Frontal cortex (tissue), 4 donors: Measurements from ENCODE around the gene MUC2. TPM values are rescaled to one million over a fixed set of nuclear protein-coding genes. Genes with fewer than 3 reads are reported as not detected.

Experiments used
- DNase-seq, 2 donors: peaks; one replicate each; pipeline ENCODE4 v3.0.0; 2012; ENCODE audit warnings: low spot score in 2 of 2
- FAIRE-seq: peaks from 2 replicates; lab custom pipeline; 2012; peaks lifted over from hg19 to GRCh38; lab: Jason Lieb, UNC
- total RNA-seq: library from RNA; depleted of rRNA; stranded (reverse); fragments of >200 nt; gene quantifications from one replicate; pipeline ENCODE4 v1.2.3, GENCODE V29; 2014
- donor health status: control.
- donor health status: control.
- donor health status: control.

The MUC2 gene
- total RNA-seq, 1 donor from 2014 or later, result not detected

- no peak for FAIRE-seq
- no peak for DNase-seq
These were observed 9.2 kb downstream of the MUC2 start for GRCh38 chr11:1083621-1084551.

GRCh38 chr11:1084561-1085439 is 10.1 kb downstream of the MUC2 start:
- FAIRE-seq, result no peak
- no peak for DNase-seq

- DNase-seq (no peak), FAIRE-seq (no peak)
These were observed 10.9 kb downstream of the MUC2 start for GRCh38 chr11:1085440-1086170.

- FAIRE-seq, result no peak
- DNase-seq, result no peak
These were observed 11.8 kb downstream of the MUC2 start for GRCh38 chr11:1086171-1087102.

- DNase-seq (no peak), FAIRE-seq (no peak)
These were observed 12.7 kb downstream of the MUC2 start for GRCh38 chr11:1087279-1087960.

- no peak for DNase-seq
These were observed 13.6 kb downstream of the MUC2 start for GRCh38 chr11:1087961-1088926.

GRCh38 chr11:1088927-1089737 is 14.5 kb downstream of the MUC2 start:
- no peak for FAIRE-seq

More at GRCh38 chr11:1087961-1088926, 13.6 kb downstream of the MUC2 start:
- no peak for FAIRE-seq

GRCh38 chr11:1089738-1090599 is 15.3 kb downstream of the MUC2 start:
- DNase-seq (no peak), FAIRE-seq (no peak)

More at GRCh38 chr11:1088927-1089737, 14.5 kb downstream of the MUC2 start:
- no peak for DNase-seq

GRCh38 chr11:1090600-1091331 is 16.1 kb downstream of the MUC2 start:
- DNase-seq, result no peak
- FAIRE-seq, result no peak

- FAIRE-seq (no peak), DNase-seq (no peak)
These were observed 16.8 kb downstream of the MUC2 start for GRCh38 chr11:1091332-1092083.

- FAIRE-seq, result no peak
- no peak for DNase-seq
These were observed 17.5 kb downstream of the MUC2 start for GRCh38 chr11:1092145-1092670.

GRCh38 chr11:1092919-1093318 is 18.2 kb downstream of the MUC2 start:
- DNase-seq (no peak), FAIRE-seq (no peak)

- DNase-seq (no peak), FAIRE-seq (no peak)
These were observed 25.1 kb downstream of the MUC2 start for GRCh38 chr11:1099519-1100355.
